Activated CD4-positive, alpha-beta T cell treated with anti-CD3 and anti-CD28 coated beads, Interleukin-2, amount 50 U/mL, for 24 hours (primary cell): Measurements from ENCODE around the gene VIP.

Source experiments
- DNase-seq, 2 donors: peaks; one replicate each; pipeline ENCODE4 v3.0.0-alpha.2; 2020; ENCODE audit warnings: low read depth in 1 of 2, low spot score in 1 of 2

Gene VIP

DNA sequence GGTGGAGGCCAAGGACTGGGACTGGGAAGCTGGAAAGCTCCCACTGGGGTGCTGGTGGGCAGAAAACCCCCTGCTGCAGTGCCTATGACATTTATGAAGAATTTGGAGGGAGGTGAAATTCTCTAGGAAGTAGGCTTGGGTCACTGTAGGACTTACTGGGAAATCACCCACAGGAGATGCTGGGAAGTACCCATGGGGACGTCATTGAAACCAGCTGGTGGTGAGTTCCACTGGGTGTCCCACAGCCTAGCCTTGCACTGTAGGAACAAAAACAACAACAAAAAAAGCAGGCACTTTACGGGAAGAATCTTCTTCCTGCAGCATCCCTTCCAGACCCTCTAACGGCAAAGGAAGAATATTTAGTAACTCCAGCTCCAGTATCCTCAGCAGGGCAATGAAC lies 26.2 kb downstream of the VIP start:
- DNase-seq, result no peak

DNA sequence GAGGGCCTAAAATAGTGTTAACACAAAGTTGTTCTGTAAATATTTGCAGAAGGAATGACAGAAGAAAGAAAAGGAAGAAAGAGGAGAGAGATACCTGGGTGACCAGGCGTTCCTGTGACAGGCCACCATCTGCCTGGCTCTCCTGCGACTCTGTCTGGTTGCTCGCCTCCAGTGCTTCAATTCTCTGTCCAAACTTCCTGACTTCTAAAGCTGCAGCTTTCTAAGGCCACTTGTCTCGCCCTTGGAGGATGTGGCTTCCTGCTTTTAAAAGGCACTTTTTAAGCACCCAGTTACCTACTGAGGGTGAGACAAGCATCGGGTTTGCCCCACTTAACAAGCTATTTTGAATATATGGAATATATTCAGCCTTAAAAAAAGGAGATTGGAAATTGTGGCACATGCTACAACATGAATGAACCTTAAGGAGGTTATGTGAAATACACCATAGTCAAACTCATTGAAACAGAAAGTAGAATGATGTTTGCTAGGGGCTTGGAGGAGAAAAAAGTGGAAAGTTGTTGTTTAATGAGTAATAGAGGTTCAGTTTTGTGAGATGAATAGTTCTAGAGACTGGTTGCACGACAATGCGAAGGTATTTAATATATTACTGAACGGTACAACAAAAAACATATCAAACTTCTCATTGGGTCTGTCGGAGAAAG lies 32.8 kb downstream of the VIP start:
- DNase-seq, result no peak

DNA sequence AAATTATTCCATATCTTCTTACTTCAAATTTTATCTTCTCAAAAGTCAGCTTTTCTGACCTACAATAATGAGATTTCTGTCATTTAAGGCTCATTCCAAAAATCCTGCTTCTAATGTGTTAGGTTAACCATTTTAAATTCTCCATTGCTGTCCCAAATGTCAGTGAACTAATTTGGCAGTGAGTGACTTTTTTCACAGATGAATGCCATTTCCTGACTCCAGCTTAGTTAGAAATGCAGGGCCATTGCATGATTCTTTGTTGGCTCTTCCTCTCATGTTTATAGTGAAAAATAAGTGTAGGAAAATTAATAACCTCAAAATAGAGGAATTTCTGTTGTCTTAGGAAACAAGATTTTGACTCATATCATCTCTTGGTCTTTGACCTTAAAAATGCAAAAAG lies 44.1 kb downstream of the VIP start:
- no peak for DNase-seq

DNA sequence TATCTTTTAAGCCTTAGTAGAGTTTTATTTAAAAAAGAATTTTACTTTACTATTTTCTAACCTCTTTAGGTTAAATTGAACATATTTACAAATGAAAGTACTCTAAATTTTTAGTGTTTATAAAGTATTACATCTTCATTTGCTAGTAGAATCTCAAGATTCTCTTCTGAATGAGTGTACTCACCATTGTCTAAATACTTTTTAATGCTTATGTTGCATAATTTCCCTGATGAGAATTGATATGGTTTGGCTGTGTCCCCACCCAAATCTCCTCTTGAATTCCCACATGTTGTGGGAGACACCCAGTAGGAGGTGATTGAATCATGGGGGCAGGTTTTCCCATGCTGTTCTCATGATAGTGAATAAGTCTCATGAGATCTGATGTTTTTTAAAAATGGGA lies 53.6 kb downstream of the VIP start:
- DNase-seq, result no peak
